SK-N-SH treated with all-trans-retinoic acid at 6 μM for 48 hours (cell line): Measurements from ENCODE around the gene ITLN2.

Experiments used
- ARNTL ChIP-seq: fragments of 450-650 bp; formaldehyde crosslinking; IDR thresholded peaks from 2 replicates; pipeline ENCODE4 v1.5.0; 2020; ENCODE audit warnings: low read depth, mild to moderate bottlenecking, moderate library complexity, borderline replicate concordance
- BACH2 ChIP-seq: fragments of 250-450 bp; sonication (Bioruptor Pico); IDR thresholded peaks from 2 replicates; pipeline ENCODE4 v1.9.0; 2021; ENCODE audit warnings: mild to moderate bottlenecking, borderline replicate concordance
- CSDC2 ChIP-seq: fragments of 250-450 bp; sonication (Bioruptor Pico); IDR thresholded peaks from 2 replicates; pipeline ENCODE4 v1.5.0; 2020; ENCODE audit warnings: mild to moderate bottlenecking, moderate library complexity
- GLIS3 ChIP-seq: fragments of 250-450 bp; sonication (Bioruptor Pico); IDR thresholded peaks from 2 replicates; pipeline ENCODE4 v1.5.0; 2020; ENCODE audit warnings: mild to moderate bottlenecking, moderate library complexity
- RARB ChIP-seq: fragments of 250-450 bp; sonication (Bioruptor Pico); IDR thresholded peaks from 2 replicates; pipeline ENCODE4 v1.8.0; 2021; ENCODE audit warnings: mild to moderate bottlenecking, moderate library complexity
- TCF4 ChIP-seq: fragments of 250-450 bp; sonication (Bioruptor Pico); IDR thresholded peaks from 2 replicates; pipeline ENCODE4 v1.8.0; 2021; ENCODE audit warnings: mild to moderate bottlenecking, moderate library complexity, borderline replicate concordance
- ZFP3 ChIP-seq: fragments of 250-450 bp; sonication (Bioruptor Pico); IDR thresholded peaks from 2 replicates; pipeline ENCODE4 v1.5.0; 2020; ENCODE audit warnings: mild to moderate bottlenecking, moderate library complexity
- ZNF70 ChIP-seq: fragments of 450-650 bp; formaldehyde crosslinking; IDR thresholded peaks from 2 replicates; pipeline ENCODE4 v1.5.0; 2020; ENCODE audit warnings: mild to moderate bottlenecking, moderate library complexity
- TF ChIP-seq, protein P1 (sequence below): fragments of 250-450 bp; sonication (Bioruptor Pico); IDR thresholded peaks from 2 replicates; pipeline ENCODE4 v1.8.0; 2021; ENCODE audit warnings: low read depth, mild to moderate bottlenecking, moderate library complexity, borderline replicate concordance
- TF ChIP-seq, protein P2 (sequence below): fragments of 250-450 bp; sonication (Bioruptor Pico); IDR thresholded peaks from 2 replicates; pipeline ENCODE4 v1.5.1; 2020; ENCODE audit warnings: low read depth, mild to moderate bottlenecking, moderate library complexity

DNA sequence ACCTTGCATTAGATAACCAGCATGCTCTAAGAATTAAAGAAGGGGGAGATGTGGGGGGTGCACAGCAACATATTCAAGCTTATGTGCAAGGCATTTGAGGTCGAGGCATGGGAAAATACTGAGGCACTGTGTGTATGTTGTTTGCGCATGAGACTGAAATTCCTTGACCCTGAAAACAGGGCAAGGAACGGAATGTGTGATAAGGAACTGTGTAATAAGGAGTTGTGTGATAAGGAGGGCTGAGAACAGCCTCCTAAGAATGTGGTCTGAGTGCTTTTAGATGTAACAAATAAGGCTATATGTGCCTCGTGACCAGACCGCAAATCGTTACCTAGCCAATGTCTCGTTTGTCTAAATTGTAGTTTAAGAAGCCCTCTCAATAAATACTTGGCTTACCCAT, 43.2 kb downstream of the ITLN2 start:
- TF ChIP-seq RARB (CRISPR knock-in tag), result no peak
- no peak for TF ChIP-seq ARNTL (CRISPR knock-in tag)
- TF ChIP-seq GLIS3 (CRISPR knock-in tag), result no peak
- TF ChIP-seq, protein P1, sequence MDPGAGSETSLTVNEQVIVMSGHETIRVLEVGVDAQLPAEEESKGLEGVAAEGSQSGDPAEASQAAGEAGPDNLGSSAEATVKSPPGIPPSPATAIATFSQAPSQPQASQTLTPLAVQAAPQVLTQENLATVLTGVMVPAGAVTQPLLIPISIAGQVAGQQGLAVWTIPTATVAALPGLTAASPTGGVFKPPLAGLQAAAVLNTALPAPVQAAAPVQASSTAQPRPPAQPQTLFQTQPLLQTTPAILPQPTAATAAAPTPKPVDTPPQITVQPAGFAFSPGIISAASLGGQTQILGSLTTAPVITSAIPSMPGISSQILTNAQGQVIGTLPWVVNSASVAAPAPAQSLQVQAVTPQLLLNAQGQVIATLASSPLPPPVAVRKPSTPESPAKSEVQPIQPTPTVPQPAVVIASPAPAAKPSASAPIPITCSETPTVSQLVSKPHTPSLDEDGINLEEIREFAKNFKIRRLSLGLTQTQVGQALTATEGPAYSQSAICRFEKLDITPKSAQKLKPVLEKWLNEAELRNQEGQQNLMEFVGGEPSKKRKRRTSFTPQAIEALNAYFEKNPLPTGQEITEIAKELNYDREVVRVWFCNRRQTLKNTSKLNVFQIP, result no peak
- TF ChIP-seq, protein P2, sequence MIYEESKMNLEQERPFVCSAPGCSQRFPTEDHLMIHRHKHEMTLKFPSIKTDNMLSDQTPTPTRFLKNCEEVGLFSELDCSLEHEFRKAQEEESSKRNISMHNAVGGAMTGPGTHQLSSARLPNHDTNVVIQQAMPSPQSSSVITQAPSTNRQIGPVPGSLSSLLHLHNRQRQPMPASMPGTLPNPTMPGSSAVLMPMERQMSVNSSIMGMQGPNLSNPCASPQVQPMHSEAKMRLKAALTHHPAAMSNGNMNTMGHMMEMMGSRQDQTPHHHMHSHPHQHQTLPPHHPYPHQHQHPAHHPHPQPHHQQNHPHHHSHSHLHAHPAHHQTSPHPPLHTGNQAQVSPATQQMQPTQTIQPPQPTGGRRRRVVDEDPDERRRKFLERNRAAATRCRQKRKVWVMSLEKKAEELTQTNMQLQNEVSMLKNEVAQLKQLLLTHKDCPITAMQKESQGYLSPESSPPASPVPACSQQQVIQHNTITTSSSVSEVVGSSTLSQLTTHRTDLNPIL (CRISPR knock-in tag), result no peak
- TF ChIP-seq TCF4 (CRISPR knock-in tag), result no peak
- no peak for TF ChIP-seq BACH2 (CRISPR knock-in tag)
- TF ChIP-seq CSDC2 (CRISPR knock-in tag), result no peak
- TF ChIP-seq ZFP3, result no peak
- no peak for TF ChIP-seq ZNF70 (CRISPR knock-in tag)
